SK-N-SH treated with all-trans-retinoic acid at 6 μM for 48 hours (cell line): ENCODE measurements around the gene PGC.

ENCODE experiments used
- ARNTL ChIP-seq: fragments of 450-650 bp; formaldehyde crosslinking; IDR thresholded peaks from 2 replicates; pipeline ENCODE4 v1.5.0; 2020; ENCODE audit warnings: low read depth, mild to moderate bottlenecking, moderate library complexity, borderline replicate concordance
- BACH2 ChIP-seq: fragments of 250-450 bp; sonication (Bioruptor Pico); IDR thresholded peaks from 2 replicates; pipeline ENCODE4 v1.9.0; 2021; ENCODE audit warnings: mild to moderate bottlenecking, borderline replicate concordance
- ESRRG ChIP-seq: fragments of 250-450 bp; sonication (Bioruptor Pico); IDR thresholded peaks from 2 replicates; pipeline ENCODE4 v1.6.1; 2021; ENCODE audit warnings: mild to moderate bottlenecking
- GLIS3 ChIP-seq: fragments of 250-450 bp; sonication (Bioruptor Pico); IDR thresholded peaks from 2 replicates; pipeline ENCODE4 v1.5.0; 2020; ENCODE audit warnings: mild to moderate bottlenecking, moderate library complexity
- ISL1 ChIP-seq: fragments of 250-450 bp; sonication (Bioruptor Pico); IDR thresholded peaks from 2 replicates; pipeline ENCODE4 v2.1.2; 2022; ENCODE audit warnings: mild to moderate bottlenecking, moderate library complexity
- OSR1 ChIP-seq: fragments of 250-450 bp; sonication (Bioruptor Pico); IDR thresholded peaks from 2 replicates; pipeline ENCODE4 v1.8.0; 2022; ENCODE audit warnings: moderate library complexity, mild to moderate bottlenecking, inconsistent platforms
- ZC3H10 ChIP-seq: fragments of 250-450 bp; sonication (Bioruptor Pico); IDR thresholded peaks from 2 replicates; pipeline ENCODE4 v1.5.1; 2021; ENCODE audit warnings: mild to moderate bottlenecking, moderate library complexity
- ZFP3 ChIP-seq: fragments of 250-450 bp; sonication (Bioruptor Pico); IDR thresholded peaks from 2 replicates; pipeline ENCODE4 v1.5.0; 2020; ENCODE audit warnings: mild to moderate bottlenecking, moderate library complexity
- ZFP30 ChIP-seq: fragments of 450-650 bp; formaldehyde crosslinking; IDR thresholded peaks from 2 replicates; pipeline ENCODE4 v1.5.0; 2022; ENCODE audit warnings: mild to moderate bottlenecking, moderate library complexity
- TF ChIP-seq, protein P1 (sequence below): fragments of 250-450 bp; sonication (Bioruptor Pico); IDR thresholded peaks from 2 replicates; pipeline ENCODE4 v1.8.0; 2020; ENCODE audit warnings: mild to moderate bottlenecking, moderate library complexity, borderline replicate concordance
- TF ChIP-seq, protein P2 (sequence below): fragments of 250-450 bp; sonication (Bioruptor Pico); IDR thresholded peaks from 2 replicates; pipeline ENCODE4 v1.5.1; 2021; ENCODE audit warnings: mild to moderate bottlenecking, moderate library complexity
- TF ChIP-seq, protein P3 (sequence below): fragments of 250-450 bp; sonication (Bioruptor Pico); IDR thresholded peaks from 2 replicates; pipeline ENCODE4 v1.5.1; 2020; ENCODE audit warnings: low read depth, mild to moderate bottlenecking, moderate library complexity

DNA sequence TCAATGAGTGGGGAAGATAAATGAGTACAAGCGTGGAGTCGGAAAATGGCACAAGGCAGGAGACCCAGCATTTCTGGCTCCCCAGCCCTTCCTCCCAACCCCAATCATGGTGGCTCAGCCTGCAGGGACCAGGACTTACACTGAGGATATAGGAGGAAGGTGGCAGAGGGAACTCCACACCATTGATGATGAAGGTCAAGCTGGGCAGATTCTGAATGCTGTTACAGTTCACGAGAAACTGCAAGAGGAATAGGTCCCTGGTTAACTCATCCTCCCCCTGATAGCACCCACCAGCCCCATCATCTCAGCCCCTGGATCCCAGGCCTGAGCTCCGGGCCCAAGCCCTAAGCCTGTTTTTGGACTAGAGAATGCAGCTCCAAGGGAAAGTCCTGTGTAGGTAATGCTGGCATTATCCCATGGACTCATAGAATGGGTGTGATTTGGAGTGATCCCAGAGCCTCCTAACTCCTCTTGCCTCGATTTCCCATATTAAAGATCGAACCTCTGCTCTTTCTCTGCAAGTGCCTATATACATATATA is 9.5 kb downstream of the PGC start:
- TF ChIP-seq ZC3H10 (CRISPR knock-in tag) (no peak), ARNTL (CRISPR knock-in tag) (no peak), ISL1 (CRISPR knock-in tag) (no peak), GLIS3 (CRISPR knock-in tag) (no peak), ZFP3 (CRISPR knock-in tag) (no peak), ESRRG (CRISPR knock-in tag) (no peak), OSR1 (CRISPR knock-in tag) (no peak), ZFP30 (CRISPR knock-in tag) (no peak), BACH2 (CRISPR knock-in tag) (no peak)
- TF ChIP-seq, protein P1, sequence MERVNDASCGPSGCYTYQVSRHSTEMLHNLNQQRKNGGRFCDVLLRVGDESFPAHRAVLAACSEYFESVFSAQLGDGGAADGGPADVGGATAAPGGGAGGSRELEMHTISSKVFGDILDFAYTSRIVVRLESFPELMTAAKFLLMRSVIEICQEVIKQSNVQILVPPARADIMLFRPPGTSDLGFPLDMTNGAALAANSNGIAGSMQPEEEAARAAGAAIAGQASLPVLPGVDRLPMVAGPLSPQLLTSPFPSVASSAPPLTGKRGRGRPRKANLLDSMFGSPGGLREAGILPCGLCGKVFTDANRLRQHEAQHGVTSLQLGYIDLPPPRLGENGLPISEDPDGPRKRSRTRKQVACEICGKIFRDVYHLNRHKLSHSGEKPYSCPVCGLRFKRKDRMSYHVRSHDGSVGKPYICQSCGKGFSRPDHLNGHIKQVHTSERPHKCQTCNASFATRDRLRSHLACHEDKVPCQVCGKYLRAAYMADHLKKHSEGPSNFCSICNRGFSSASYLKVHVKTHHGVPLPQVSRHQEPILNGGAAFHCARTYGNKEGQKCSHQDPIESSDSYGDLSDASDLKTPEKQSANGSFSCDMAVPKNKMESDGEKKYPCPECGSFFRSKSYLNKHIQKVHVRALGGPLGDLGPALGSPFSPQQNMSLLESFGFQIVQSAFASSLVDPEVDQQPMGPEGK (CRISPR knock-in tag) = no peak
- TF ChIP-seq, protein P2, sequence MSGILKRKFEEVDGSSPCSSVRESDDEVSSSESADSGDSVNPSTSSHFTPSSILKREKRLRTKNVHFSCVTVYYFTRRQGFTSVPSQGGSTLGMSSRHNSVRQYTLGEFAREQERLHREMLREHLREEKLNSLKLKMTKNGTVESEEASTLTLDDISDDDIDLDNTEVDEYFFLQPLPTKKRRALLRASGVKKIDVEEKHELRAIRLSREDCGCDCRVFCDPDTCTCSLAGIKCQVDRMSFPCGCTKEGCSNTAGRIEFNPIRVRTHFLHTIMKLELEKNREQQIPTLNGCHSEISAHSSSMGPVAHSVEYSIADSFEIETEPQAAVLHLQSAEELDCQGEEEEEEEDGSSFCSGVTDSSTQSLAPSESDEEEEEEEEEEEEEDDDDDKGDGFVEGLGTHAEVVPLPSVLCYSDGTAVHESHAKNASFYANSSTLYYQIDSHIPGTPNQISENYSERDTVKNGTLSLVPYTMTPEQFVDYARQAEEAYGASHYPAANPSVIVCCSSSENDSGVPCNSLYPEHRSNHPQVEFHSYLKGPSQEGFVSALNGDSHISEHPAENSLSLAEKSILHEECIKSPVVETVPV (CRISPR knock-in tag) = no peak
- TF ChIP-seq, protein P3, sequence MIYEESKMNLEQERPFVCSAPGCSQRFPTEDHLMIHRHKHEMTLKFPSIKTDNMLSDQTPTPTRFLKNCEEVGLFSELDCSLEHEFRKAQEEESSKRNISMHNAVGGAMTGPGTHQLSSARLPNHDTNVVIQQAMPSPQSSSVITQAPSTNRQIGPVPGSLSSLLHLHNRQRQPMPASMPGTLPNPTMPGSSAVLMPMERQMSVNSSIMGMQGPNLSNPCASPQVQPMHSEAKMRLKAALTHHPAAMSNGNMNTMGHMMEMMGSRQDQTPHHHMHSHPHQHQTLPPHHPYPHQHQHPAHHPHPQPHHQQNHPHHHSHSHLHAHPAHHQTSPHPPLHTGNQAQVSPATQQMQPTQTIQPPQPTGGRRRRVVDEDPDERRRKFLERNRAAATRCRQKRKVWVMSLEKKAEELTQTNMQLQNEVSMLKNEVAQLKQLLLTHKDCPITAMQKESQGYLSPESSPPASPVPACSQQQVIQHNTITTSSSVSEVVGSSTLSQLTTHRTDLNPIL (CRISPR knock-in tag) = no peak
